Germinal center (tissue), 1 donor: ENCODE measurements around the gene SURF2.
A peak's percentile ranks its signal among the peaks of the same experiment; 100 is the strongest.

Experiments used
- DNase-seq: peaks from one replicate; pipeline ENCODE4 v3.0.0; 2012; ENCODE audit warnings: mixed read lengths, low spot score

Gene SURF2

GRCh38 chr9:133335924-133336811, 20.2 kb upstream of the SURF2 start, which contains the start of gene SURF6:
Gene SURF6 (minus strand): TSS chr9:133336188. CDS start chr9:133336132, 56 bp downstream.
- peak; percentile 89 for DNase-seq

- DNase-seq = no peak
These were observed 16.7 kb upstream of the SURF2 start for GRCh38 chr9:133339641-133340040.

- DNase-seq = no peak
These were observed 16.1 kb upstream of the SURF2 start for GRCh38 chr9:133340256-133340655.

- no peak for DNase-seq
These were observed 15.4 kb upstream of the SURF2 start for GRCh38 chr9:133340916-133341315.

GRCh38 chr9:133341369-133342068, 14.8 kb upstream of the SURF2 start:
- no peak for DNase-seq

- no peak for DNase-seq
These were observed 14.3 kb upstream of the SURF2 start for GRCh38 chr9:133342069-133342406.

GRCh38 chr9:133342570-133342969, 13.8 kb upstream of the SURF2 start:
- DNase-seq = no peak

GRCh38 chr9:133344071-133344470, 12.3 kb upstream of the SURF2 start:
- no peak for DNase-seq

GRCh38 chr9:133344979-133345378, 11.4 kb upstream of the SURF2 start:
- DNase-seq = no peak

- DNase-seq = no peak
These were observed 10.8 kb upstream of the SURF2 start for GRCh38 chr9:133345596-133345995.

GRCh38 chr9:133346021-133346785, 10.1 kb upstream of the SURF2 start:
- no peak for DNase-seq

- DNase-seq = peak; percentile 56
These were observed 8.8 kb upstream of the SURF2 start for GRCh38 chr9:133347515-133347984.

GRCh38 chr9:133347985-133348717, 8.2 kb upstream of the SURF2 start, which contains the start of the genes MED22 and RPL7A:
Gene MED22 (minus strand): TSS chr9:133348131. CDS start chr9:133346662, 1,469 bp downstream.
Gene RPL7A (plus strand): TSS chr9:133348218. CDS start chr9:133348244, 26 bp downstream.
- DNase-seq = peak; percentile 90

GRCh38 chr9:133348718-133349573, 7.4 kb upstream of the SURF2 start:
- no peak for DNase-seq

- DNase-seq = no peak
These were observed 6.3 kb upstream of the SURF2 start for GRCh38 chr9:133349965-133350616.

GRCh38 chr9:133351526-133351907, 4.8 kb upstream of the SURF2 start:
- no peak for DNase-seq

- DNase-seq = peak; percentile 42
These were observed 4.3 kb upstream of the SURF2 start for GRCh38 chr9:133351908-133352634.

GRCh38 chr9:133352635-133353340, 3.6 kb upstream of the SURF2 start:
- no peak for DNase-seq

- DNase-seq = no peak
These were observed 2.8 kb upstream of the SURF2 start for GRCh38 chr9:133353548-133353947.
